Measurements from ENCODE around the gene DPF1.

- TF ChIP-seq, protein P1, sequence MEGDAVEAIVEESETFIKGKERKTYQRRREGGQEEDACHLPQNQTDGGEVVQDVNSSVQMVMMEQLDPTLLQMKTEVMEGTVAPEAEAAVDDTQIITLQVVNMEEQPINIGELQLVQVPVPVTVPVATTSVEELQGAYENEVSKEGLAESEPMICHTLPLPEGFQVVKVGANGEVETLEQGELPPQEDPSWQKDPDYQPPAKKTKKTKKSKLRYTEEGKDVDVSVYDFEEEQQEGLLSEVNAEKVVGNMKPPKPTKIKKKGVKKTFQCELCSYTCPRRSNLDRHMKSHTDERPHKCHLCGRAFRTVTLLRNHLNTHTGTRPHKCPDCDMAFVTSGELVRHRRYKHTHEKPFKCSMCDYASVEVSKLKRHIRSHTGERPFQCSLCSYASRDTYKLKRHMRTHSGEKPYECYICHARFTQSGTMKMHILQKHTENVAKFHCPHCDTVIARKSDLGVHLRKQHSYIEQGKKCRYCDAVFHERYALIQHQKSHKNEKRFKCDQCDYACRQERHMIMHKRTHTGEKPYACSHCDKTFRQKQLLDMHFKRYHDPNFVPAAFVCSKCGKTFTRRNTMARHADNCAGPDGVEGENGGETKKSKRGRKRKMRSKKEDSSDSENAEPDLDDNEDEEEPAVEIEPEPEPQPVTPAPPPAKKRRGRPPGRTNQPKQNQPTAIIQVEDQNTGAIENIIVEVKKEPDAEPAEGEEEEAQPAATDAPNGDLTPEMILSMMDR (IDR thresholded peaks at IDR 0.05; ENCODE audit: insufficient read depth, low read length) = no peak
- no peak for TF ChIP-seq POLR2AphosphoS5 (IDR thresholded peaks at IDR 0.05; ENCODE audit: low read depth)
- no peak for TF ChIP-seq GABPA (IDR thresholded peaks at IDR 0.05; ENCODE audit: low read depth)
Measured at GRCh38 chr19:38163419-38164290, 60.4 kb downstream of the DPF1 start.

All from HL-60 (cell line).